ENCODE results near the gene SFXN5. TPM values are rescaled to one million over a fixed set of nuclear protein-coding genes. Genes with fewer than 3 reads are reported as not detected.
"Not testable (repeated sequence)": the region's sequence is repeated elsewhere in the genome, so short reads cannot be mapped to it uniquely, and the experiment has no call there.

Gene SFXN5
- total RNA-seq, 1 donor from 2014 or later: 4.7 TPM

DNA sequence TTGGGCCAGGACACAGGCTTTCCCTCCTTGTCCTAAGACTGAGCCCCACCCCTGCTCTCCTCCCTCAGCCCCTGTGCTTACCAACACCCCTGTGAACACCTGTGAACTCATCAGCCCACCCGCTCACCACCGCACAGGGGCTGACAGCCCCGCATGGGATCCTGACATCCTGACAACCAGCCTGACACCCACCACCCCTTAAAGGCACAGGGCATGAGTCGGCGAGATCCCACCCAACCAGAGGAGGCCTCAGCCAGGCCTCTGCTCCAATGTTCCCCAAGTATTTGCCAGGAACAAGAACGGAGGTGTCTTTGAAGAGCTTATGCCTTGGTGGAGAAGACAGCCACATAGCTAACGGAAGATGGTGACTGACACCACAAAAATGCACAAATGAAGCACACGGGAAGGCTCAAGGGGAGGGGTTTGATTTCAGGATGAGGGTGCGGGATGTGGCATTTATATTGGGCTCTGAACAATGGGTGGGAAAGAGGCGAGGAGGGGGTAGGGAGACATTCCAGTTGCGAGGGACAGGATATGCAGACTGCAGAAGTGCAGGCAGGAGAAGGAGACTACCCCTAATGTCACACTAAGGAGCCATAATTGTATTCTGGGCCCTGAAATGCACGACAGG lies 30.2 kb upstream of the SFXN5 start:
- Histone ChIP-seq H3K9me3 (ENCODE audit: control insufficient read depth in 3 of 3, low read length in 3 of 3) (no peaks in the 10 kb centered on the region), H3K27me3 (ENCODE audit: control insufficient read depth in 3 of 3, insufficient read depth in 3 of 3, low read length in 3 of 3) (no peaks in the 10 kb centered on the region), H3K36me3 (ENCODE audit: control insufficient read depth in 3 of 3, insufficient read depth in 3 of 3, low read length in 3 of 3) (peaks cover 0 to 3% (median 0%) of the 10 kb centered on the region in 3 donors), H3K4me3 (ENCODE audit: low read length in 3 of 3) (no peak overlapping the region), H3K27ac (ENCODE audit: low read depth, low read length) (no peak overlapping the region), H3K4me1 (ENCODE audit: control insufficient read depth in 3 of 3, insufficient read depth in 3 of 3, low read length in 3 of 3) (peaks cover 14 to 24% (median 15%) of the 10 kb centered on the region in 3 donors), H3K9ac (ENCODE audit: low read depth in 1 of 3, low read length in 3 of 3) (no peak overlapping the region)

DNA sequence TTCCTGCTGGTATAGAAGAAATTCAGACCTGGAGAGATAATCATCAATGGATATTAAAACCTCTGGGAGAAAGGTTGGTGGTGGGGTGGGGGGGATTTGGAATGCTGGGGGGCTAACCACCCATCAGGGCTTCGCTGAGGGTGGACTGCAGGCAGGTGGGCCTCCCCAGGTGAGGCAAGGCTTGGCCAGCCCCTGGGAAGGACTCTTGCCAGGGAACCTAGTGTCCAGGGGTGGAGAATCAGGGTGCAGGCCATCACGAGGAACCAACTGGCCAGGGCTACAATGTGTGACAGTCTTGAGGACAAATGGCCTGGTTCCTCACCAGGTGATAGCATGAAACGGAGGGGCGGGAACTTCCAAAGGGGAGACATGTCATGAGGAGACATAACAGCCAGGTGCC lies 29.4 kb upstream of the SFXN5 start:
- H3K36me3 ChIP-seq (ENCODE audit: control insufficient read depth in 3 of 3, insufficient read depth in 3 of 3, low read length in 3 of 3): peaks cover 0 to 3% (median 0%) of the 10 kb centered on the region in 3 donors
- H3K27ac ChIP-seq (ENCODE audit: low read depth, low read length): no peak overlapping the region
- peaks cover 10 to 22% (median 12%) of the 10 kb centered on the region in 3 donors for H3K4me1 ChIP-seq (ENCODE audit: control insufficient read depth in 3 of 3, insufficient read depth in 3 of 3, low read length in 3 of 3)
- H3K9me3 ChIP-seq (ENCODE audit: control insufficient read depth in 3 of 3, low read length in 3 of 3): no peaks in the 10 kb centered on the region
- no peak overlapping the region for H3K9ac ChIP-seq (ENCODE audit: low read depth in 1 of 3, low read length in 3 of 3)
- H3K27me3 ChIP-seq (ENCODE audit: control insufficient read depth in 3 of 3, insufficient read depth in 3 of 3, low read length in 3 of 3): no peaks in the 10 kb centered on the region
- H3K4me3 ChIP-seq (ENCODE audit: low read length in 3 of 3): no peak overlapping the region

DNA sequence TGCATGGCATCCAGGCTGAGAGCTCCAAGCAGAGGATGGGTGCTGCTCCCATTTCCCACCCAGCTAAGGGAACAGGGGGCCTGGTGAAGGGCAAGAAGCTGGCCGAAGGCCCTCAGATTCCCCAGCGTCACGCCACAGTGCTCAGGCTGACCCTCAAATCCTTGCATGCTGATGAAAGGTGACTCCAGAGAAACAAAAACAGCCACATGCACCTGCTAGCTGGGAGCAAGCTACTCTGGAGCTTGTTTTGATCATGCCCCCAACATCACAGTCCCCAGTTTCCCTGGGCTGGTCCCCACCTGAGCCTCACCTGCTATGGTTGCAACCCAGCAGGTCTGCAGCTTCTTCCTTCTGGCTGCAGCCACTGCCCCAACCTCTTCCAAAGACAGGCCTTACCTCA lies 28.0 kb upstream of the SFXN5 start:
- no peaks in the 10 kb centered on the region for H3K27me3 ChIP-seq (ENCODE audit: control insufficient read depth in 3 of 3, insufficient read depth in 3 of 3, low read length in 3 of 3)
- H3K9me3 ChIP-seq (ENCODE audit: control insufficient read depth in 3 of 3, low read length in 3 of 3): no peaks in the 10 kb centered on the region
- no peak overlapping the region for H3K27ac ChIP-seq (ENCODE audit: low read depth, low read length)
- peaks cover 7 to 18% (median 16%) of the 10 kb centered on the region in 3 donors for H3K4me1 ChIP-seq (ENCODE audit: control insufficient read depth in 3 of 3, insufficient read depth in 3 of 3, low read length in 3 of 3)
- H3K9ac ChIP-seq (ENCODE audit: low read depth in 1 of 3, low read length in 3 of 3): peak overlapping the region in 1 of 3 donors; percentile 33
- H3K36me3 ChIP-seq (ENCODE audit: control insufficient read depth in 3 of 3, insufficient read depth in 3 of 3, low read length in 3 of 3): no peaks in the 10 kb centered on the region
- no peak overlapping the region for H3K4me3 ChIP-seq (ENCODE audit: low read length in 3 of 3)

DNA sequence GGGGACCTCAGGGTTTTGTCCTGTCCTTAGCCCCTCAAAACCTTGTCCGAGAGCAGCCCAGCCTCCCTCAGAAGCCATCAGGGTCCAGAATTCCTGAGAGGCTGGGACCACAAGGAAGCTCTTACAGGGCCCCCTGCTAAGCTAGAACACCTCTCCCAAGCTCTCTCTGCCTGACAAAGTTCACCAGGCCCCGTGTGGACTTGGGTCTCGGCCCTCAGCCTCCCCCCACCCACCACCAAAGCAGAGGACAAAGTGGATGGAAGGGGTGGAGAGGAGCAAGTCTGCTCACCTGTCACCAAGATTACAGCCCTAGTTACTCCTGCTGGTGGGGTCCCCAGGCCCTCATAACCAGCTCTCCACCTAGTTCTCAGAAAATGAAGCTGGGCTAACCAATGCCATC lies 24.4 kb upstream of the SFXN5 start:
- Histone ChIP-seq H3K36me3 (ENCODE audit: control insufficient read depth in 3 of 3, insufficient read depth in 3 of 3, low read length in 3 of 3) (no peaks in the 10 kb centered on the region), H3K27me3 (ENCODE audit: control insufficient read depth in 3 of 3, insufficient read depth in 3 of 3, low read length in 3 of 3) (no peaks in the 10 kb centered on the region), H3K9me3 (ENCODE audit: control insufficient read depth in 3 of 3, low read length in 3 of 3) (no peaks in the 10 kb centered on the region), H3K4me1 (ENCODE audit: control insufficient read depth in 3 of 3, insufficient read depth in 3 of 3, low read length in 3 of 3) (peaks cover 17 to 38% (median 27%) of the 10 kb centered on the region in 3 donors), H3K27ac (ENCODE audit: low read depth, low read length) (no peak overlapping the region), H3K9ac (ENCODE audit: low read depth in 1 of 3, low read length in 3 of 3) (no peak overlapping the region), H3K4me3 (ENCODE audit: low read length in 3 of 3) (no peak overlapping the region)

DNA sequence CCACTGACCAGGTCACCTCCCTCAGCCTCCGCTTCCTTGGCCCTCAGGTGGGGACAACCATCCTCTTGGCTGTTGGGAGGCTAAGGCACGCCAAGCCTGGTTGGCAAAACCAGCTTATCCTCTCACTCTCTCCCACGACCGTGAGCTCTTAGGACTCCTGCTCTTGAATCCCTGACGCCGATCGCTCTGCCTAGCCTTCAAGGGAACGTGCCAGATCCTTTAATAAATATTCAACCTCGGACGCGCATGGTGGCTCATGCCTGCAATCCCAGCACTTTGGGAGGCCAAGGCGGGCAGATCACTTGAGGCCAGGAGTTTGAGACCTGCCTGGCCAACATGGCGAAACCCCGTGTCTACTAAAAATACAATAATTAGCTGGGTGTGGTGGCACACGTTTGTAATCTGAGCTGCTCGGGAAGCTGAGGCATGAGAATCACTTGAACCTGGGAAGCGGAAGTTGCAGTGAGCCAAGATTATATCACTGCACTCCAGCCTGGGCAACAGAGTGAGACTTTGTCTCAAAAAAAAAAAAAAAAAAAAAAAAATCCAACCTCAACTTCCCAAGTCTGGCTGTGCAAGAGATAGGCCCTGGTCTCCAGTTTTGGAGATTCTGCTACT lies 22.2 kb upstream of the SFXN5 start:
- not testable (repeated sequence) for H3K27ac ChIP-seq (ENCODE audit: low read depth, low read length); H3K36me3 ChIP-seq (ENCODE audit: control insufficient read depth in 3 of 3, insufficient read depth in 3 of 3, low read length in 3 of 3); H3K27me3 ChIP-seq (ENCODE audit: control insufficient read depth in 3 of 3, insufficient read depth in 3 of 3, low read length in 3 of 3); H3K9ac ChIP-seq (ENCODE audit: low read depth in 1 of 3, low read length in 3 of 3); H3K9me3 ChIP-seq (ENCODE audit: control insufficient read depth in 3 of 3, low read length in 3 of 3); H3K4me3 ChIP-seq (ENCODE audit: low read length in 3 of 3)
- H3K4me1 ChIP-seq (ENCODE audit: control insufficient read depth in 3 of 3, insufficient read depth in 3 of 3, low read length in 3 of 3): peaks cover 26 to 44% (median 33%) of the 10 kb centered on the region in 3 donors

DNA sequence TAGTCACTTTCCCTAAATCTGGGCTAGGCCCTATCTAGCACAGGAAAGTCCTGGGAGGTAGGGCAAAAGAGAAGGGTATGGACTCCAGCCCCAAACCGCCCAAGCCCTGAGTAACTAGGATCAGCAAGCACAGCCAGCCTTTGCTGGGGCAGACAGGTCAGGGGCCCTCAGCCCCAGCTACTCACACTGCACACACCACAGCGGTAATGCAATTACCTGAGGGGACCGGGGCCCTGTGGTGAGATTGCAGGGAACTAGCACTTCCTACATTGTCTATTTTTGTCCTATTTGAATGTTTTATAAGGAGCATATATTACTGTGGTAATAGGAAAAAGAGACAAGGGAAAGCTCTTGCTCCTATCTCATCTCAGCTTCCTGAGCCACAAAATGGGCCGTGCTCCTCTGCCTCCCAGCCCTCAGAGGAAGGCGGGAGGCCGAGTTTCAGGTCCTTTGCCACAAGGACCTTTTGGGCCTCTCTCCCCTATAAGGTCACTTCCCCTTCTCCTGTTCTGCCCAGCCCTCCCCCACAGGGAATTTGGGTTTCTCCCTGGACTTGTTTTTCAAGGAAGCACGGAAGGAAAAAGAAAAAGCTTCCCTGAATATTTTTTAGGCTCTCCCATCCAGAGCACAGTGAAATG lies 20.8 kb upstream of the SFXN5 start:
- Histone ChIP-seq H3K4me3 (ENCODE audit: low read length in 3 of 3) (no peak overlapping the region), H3K27me3 (ENCODE audit: control insufficient read depth in 3 of 3, insufficient read depth in 3 of 3, low read length in 3 of 3) (no peaks in the 10 kb centered on the region), H3K9ac (ENCODE audit: low read depth in 1 of 3, low read length in 3 of 3) (no peak overlapping the region), H3K9me3 (ENCODE audit: control insufficient read depth in 3 of 3, low read length in 3 of 3) (no peaks in the 10 kb centered on the region), H3K27ac (ENCODE audit: low read depth, low read length) (no peak overlapping the region), H3K4me1 (ENCODE audit: control insufficient read depth in 3 of 3, insufficient read depth in 3 of 3, low read length in 3 of 3) (peaks cover 26 to 44% (median 33%) of the 10 kb centered on the region in 3 donors), H3K36me3 (ENCODE audit: control insufficient read depth in 3 of 3, insufficient read depth in 3 of 3, low read length in 3 of 3) (peaks cover 13 to 17% (median 15%) of the 10 kb centered on the region in 3 donors)

DNA sequence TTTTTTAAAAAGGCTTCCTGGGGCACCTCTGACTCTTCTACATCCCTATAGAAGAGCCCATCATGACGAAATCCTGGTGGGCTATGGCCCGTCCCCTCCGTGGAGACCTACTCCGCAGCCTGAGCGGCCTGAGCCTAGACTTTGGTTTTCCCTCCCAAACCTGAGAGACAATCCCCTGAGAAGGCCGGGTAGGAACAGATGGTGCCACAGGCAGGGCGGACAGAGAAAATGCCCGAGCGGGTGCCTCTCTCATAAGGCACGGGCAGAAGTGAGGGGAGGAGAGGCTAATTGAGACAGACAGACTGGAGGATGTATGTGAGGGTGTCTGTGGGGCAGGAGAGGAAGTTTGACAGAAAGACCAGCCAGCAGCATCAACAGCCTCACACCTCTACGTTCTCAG lies 20.2 kb upstream of the SFXN5 start:
- H3K9me3 ChIP-seq (ENCODE audit: control insufficient read depth in 3 of 3, low read length in 3 of 3): no peaks in the 10 kb centered on the region
- H3K4me3 ChIP-seq (ENCODE audit: low read length in 3 of 3): no peak overlapping the region
- H3K27me3 ChIP-seq (ENCODE audit: control insufficient read depth in 3 of 3, insufficient read depth in 3 of 3, low read length in 3 of 3): no peaks in the 10 kb centered on the region
- H3K9ac ChIP-seq (ENCODE audit: low read depth in 1 of 3, low read length in 3 of 3): no peak overlapping the region
- H3K27ac ChIP-seq (ENCODE audit: low read depth, low read length): no peak overlapping the region
- H3K36me3 ChIP-seq (ENCODE audit: control insufficient read depth in 3 of 3, insufficient read depth in 3 of 3, low read length in 3 of 3): peaks cover 17 to 22% (median 21%) of the 10 kb centered on the region in 3 donors
- peaks cover 26 to 44% (median 33%) of the 10 kb centered on the region in 3 donors for H3K4me1 ChIP-seq (ENCODE audit: control insufficient read depth in 3 of 3, insufficient read depth in 3 of 3, low read length in 3 of 3)

DNA sequence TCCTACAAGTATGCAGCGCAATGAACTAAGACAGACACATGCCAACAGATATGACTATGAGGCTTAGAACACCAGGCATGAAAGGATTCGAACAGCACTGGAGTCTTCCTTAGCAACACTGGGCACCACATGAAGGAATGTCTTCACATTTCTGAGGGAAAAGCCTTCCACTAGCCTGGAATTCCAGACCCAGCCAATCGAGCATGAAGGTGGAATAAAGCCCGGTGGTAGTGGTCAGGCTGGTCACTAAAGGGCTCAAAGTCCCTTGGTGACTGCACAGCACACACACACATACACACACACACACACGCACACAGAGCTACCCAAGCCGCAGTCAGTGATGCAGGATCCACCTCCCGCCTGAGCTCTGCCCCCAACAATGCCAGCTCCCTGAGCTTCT lies 19.7 kb upstream of the SFXN5 start:
- Histone ChIP-seq H3K36me3 (ENCODE audit: control insufficient read depth in 3 of 3, insufficient read depth in 3 of 3, low read length in 3 of 3) (peaks cover 19 to 26% (median 24%) of the 10 kb centered on the region in 3 donors), H3K4me1 (ENCODE audit: control insufficient read depth in 3 of 3, insufficient read depth in 3 of 3, low read length in 3 of 3) (peaks cover 26 to 44% (median 33%) of the 10 kb centered on the region in 3 donors), H3K27me3 (ENCODE audit: control insufficient read depth in 3 of 3, insufficient read depth in 3 of 3, low read length in 3 of 3) (no peaks in the 10 kb centered on the region), H3K9ac (ENCODE audit: low read depth in 1 of 3, low read length in 3 of 3) (no peak overlapping the region), H3K4me3 (ENCODE audit: low read length in 3 of 3) (no peak overlapping the region), H3K9me3 (ENCODE audit: control insufficient read depth in 3 of 3, low read length in 3 of 3) (no peaks in the 10 kb centered on the region), H3K27ac (ENCODE audit: low read depth, low read length) (no peak overlapping the region)

DNA sequence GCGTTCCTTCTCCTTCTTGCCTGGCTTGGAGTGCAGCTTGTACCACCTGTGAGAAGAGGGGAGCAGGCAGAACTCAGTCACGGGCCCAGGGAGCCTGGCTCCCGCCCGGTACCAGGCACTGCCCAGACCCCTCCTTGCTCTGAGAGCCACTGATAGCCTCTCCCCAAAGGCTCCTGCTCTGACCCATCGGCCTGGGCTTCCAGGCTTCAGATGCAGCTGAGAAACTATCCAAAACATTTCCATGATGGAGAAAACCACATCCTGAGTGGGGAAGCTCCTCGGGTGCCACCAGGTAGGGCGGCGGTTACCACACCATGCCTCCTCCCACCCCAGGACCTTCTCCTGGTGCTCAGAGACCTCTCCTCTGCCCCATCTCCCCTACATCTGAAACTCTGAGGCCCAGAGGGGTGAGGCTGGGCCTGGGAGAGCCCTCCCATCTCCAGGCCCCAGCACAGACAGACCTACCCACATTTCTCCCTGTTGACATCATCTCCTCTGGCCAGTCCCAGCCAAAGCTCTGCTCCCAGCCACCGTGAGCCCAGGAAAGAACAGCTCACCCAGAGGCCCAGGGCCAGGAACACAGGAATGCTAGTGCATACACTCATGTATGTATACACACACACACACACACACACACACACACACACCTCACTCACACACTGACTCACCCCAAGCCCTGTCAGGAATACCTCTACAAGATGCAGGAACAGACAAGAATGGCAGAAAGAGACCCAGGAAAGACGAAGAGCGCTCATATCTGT lies 17.9 kb upstream of the SFXN5 start:
- Histone ChIP-seq H3K27ac (ENCODE audit: low read depth, low read length) (peak overlapping the region; percentile 25), H3K36me3 (ENCODE audit: control insufficient read depth in 3 of 3, insufficient read depth in 3 of 3, low read length in 3 of 3) (peaks cover 23 to 27% (median 24%) of the 10 kb centered on the region in 3 donors), H3K4me1 (ENCODE audit: control insufficient read depth in 3 of 3, insufficient read depth in 3 of 3, low read length in 3 of 3) (peaks cover 32 to 55% (median 32%) of the 10 kb centered on the region in 3 donors)

More for the DNA sequence above, 17.9 kb upstream of the SFXN5 start:
- no peaks in the 10 kb centered on the region for H3K9me3 ChIP-seq (ENCODE audit: control insufficient read depth in 3 of 3, low read length in 3 of 3)
- H3K9ac ChIP-seq (ENCODE audit: low read depth in 1 of 3, low read length in 3 of 3): peak overlapping the region in 1 of 3 donors; percentile 40
- no peaks in the 10 kb centered on the region for H3K27me3 ChIP-seq (ENCODE audit: control insufficient read depth in 3 of 3, insufficient read depth in 3 of 3, low read length in 3 of 3)
- H3K4me3 ChIP-seq (ENCODE audit: low read length in 3 of 3): no peak overlapping the region

Data from skeletal muscle tissue (tissue), 4 donors.